GM12892 (cell line): ENCODE data around the gene ZNF622.

ENCODE experiments used
- POLR2A ChIP-seq: IDR thresholded peaks from 2 replicates; pipeline ENCODE4 v1.6.1; 2011; ENCODE audit warnings: low read depth, low read length, control low read depth
- POLR2AphosphoS5 ChIP-seq: IDR thresholded peaks from 2 replicates; pipeline ENCODE4 v1.6.1; 2011; ENCODE audit warnings: low read depth, low read length, control low read depth

DNA sequence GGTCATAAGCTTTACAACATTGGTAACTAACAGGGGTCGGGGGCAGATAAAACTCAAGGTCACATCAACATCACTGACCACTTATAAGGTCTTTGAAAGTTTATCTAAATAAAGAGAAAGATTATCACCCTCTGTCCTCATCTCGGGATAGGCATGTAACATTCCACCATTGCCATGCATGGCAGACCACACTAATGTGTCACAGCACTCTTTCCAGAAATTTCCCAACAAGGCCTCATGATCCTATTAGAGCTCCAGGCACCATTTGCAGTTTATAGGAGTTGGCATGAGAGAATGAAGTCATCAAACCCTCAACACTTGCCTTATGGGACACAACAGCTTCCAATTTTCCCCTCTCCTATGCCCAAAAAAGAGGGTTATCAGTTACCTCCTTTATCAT lies 31.9 kb upstream of the ZNF622 start:
- TF ChIP-seq POLR2A: no peak
- TF ChIP-seq POLR2AphosphoS5: no peak
